NCI-H2196 (cell line): ENCODE data around the gene MAGED2.
"Not testable (repeated sequence)": the region's sequence is repeated elsewhere in the genome, so short reads cannot be mapped to it uniquely, and the experiment has no call there.

Source experiments
- DNase-seq: peaks from one replicate; lab custom pipeline; 2025; ENCODE audit not compliant: unreplicated experiment; lab: John Stamatoyannopoulos, UW

MAGED2 gene, protein sequence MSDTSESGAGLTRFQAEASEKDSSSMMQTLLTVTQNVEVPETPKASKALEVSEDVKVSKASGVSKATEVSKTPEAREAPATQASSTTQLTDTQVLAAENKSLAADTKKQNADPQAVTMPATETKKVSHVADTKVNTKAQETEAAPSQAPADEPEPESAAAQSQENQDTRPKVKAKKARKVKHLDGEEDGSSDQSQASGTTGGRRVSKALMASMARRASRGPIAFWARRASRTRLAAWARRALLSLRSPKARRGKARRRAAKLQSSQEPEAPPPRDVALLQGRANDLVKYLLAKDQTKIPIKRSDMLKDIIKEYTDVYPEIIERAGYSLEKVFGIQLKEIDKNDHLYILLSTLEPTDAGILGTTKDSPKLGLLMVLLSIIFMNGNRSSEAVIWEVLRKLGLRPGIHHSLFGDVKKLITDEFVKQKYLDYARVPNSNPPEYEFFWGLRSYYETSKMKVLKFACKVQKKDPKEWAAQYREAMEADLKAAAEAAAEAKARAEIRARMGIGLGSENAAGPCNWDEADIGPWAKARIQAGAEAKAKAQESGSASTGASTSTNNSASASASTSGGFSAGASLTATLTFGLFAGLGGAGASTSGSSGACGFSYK

DNA sequence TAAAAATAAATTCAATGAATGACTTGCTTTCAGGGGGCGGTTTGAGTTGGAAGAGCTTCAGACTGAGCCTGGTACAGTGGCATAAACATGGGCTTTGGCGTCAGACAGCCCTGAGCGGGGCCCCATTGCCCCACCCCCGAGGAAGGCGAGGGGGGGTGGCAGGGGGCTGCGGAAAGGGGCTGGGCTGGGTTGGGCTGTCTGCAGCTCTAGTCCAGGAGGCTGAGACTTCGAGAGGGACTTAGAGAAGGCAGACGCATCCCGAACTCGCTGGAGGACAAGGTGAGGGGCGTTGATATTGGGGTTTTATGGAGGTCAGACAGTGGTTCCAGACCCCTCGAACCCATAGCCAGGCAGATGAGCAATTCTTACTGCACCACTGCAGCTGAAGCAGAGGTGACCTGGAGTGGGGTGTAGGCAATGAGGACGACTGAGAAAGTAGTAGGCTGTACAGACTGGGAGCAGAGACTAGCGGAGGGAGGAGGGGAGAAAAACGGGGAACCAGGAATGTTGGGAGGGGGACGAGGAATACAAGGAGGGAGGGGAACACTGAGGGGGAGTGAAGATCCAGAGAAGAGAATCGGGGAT is at the start of gene MAGED2:
Gene MAGED2, plus strand, starts transcription at position 222 of the 585 bp plus-strand sequence. CDS start 1,587 bp downstream, outside the sequence.
- DNase-seq = no peak

DNA sequence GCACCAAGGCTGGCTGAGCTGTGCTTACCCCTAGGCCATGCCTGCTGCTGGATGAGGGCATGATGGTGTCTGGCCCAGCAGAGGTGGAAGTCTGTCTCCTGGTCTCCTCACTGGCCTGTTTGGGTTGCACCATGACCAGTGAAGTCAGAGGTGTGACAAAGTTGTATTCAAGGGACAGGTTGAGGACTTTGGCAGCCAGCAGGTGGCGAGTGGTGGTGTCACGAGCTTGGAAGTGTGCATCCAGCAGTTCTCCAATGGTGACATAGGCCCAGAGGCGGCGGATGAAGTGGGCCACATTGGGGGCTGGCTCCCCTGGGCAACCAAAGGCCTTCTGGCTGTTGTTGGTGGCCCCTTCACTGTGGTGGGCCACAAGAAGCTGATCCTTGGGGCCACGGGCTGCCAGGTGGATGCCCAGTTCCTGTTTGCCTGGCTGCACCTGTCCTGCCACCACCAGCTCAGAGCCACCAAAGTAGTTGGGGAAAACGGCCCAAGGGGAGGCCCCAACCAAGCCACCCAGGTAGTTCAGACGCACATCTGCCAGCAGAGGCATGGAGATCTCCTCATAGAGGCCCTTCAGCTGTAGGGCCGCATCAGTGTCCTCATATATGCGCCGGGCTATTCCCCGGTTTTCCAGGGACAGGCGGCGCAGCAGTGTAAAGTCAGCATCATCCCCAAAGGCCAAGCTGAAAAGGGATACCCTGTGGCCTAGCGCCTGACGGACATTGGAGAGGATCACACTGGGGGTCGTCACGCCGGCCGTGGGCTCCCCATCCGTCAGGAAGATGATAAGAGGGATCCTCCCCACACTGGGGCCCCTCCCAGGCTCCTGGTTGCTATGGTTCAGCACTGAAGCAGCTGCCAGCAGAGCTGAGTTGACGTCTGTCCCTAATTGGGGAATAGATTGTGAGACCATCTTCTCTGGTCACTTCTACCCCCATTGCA is 49.2 kb upstream of the MAGED2 start:
- no peak for DNase-seq

DNA sequence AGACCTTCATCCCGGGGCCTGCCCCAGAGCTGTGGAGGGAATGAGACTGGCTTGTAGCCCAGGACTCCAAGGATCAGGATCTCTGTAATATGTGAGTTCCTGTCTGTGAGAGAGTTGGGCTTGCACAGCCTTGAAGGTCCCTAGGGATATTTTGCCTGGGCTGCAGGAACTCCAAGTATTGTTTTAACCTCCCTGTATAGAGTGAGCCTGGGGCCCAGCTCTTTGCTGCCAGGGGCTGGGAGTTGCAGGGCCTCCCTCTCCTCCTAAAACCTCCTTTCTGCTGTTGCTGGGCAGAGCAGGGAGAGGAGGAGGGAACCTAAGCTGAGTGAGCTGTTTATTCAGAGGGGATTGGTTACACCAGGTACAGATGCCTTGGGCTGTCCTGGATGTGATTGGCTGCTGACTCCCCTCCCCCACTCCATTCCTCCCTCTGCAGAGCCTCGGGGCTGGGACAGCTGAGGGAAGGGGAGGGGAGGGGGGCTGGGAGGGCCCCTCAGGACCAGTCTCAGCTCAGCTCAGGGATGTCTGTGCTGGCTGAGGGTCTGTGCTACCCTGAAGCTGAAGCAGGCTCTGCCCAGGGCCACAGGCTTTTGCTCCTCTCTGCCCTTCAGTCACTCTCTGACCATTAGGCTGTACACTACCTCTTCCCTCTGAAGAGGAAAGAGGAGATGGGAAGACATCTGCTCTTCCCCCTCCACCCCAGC is 33.0 kb upstream of the MAGED2 start:
- DNase-seq = peak; percentile 25

DNA sequence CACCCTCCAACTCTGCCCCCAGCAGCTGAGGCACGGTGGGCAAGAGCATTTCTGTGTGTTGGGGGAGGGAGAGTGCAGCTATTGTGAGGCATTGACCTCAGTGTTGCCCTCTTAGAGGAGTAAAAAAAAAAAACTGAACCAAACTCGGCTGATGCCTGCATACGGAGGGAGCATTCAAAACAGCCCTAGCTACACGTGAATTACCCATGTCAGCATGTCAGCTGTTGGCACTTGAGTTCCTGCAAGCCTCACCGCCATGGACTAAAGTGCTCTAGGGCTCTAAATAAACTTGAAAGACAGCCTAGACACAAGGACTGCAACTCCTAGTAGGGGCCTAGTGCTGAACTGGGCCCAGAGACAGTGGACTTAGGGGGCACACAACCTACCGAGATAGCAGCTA is 31.5 kb upstream of the MAGED2 start:
- DNase-seq = no peak

DNA sequence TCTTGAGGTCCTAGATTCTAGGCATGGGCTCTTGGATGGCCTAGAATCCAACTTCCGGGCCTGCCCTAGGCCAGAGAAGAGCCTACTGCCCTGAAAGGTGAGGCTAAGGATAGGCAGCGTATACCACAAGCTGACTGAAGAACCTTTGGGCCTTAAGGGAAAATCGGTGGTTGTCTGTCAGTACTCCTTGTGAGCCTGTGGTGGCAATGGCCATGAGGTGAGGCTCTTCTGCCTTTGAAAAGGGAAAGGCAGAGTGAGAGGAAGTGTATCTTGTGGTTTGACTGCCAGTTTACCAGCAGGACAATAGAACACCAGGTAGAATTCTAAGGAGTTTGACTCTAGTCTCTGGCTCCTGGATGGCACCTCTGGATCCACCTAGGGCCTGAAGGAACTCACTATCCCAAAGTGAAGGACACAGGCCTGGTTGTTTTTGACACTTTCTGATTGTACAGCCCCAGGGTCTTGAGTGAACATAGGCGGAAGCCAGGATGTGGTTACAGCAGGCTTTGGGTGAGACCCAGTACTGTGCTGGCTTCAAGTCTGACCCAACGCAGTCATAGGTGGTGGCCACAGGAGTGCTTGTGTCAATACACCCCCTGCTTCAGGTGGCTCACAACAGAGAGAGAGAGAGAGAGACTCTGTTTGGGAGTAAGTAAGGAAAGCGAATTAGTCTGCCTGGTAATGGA is 30.4 kb upstream of the MAGED2 start:
- DNase-seq = no peak

DNA sequence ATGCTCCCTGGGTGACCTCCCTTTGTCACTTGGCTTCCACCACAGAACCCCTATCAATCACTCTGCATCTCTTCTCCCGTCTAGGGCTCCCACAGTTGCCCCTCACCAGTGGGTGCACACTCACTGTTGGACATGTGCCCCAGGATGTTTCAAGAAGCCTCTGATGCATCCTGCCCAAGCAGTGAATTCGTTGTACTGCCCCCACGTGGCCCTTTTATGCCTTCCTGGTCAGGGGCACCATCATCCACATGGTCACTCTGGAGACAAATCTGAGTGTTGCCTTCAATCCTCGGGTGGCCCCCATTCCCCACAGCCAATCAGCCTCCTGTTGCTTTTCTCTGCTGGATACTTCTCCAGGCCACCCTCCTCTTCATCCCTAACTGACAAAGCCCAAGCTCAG is 21.6 kb upstream of the MAGED2 start:
- DNase-seq = no peak

DNA sequence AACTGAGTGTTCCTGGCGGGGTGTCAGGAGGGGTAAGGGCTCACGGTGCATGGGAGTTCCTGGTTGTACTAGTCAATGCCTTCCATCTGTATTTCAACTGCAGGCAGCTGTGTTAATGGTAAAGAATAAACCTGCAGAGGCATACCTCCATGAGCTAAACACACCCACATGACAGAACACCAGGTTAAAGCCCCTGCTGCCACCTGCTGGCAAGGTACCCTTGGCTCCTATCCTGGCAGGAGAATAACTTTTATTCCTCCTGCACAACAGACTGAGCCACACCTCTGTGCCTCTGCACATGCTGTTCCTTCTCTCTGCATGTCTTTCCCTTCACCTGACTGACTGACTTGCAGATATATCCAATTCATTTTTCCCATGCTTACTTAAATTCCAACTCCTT is 20.6 kb upstream of the MAGED2 start:
- no peak for DNase-seq

DNA sequence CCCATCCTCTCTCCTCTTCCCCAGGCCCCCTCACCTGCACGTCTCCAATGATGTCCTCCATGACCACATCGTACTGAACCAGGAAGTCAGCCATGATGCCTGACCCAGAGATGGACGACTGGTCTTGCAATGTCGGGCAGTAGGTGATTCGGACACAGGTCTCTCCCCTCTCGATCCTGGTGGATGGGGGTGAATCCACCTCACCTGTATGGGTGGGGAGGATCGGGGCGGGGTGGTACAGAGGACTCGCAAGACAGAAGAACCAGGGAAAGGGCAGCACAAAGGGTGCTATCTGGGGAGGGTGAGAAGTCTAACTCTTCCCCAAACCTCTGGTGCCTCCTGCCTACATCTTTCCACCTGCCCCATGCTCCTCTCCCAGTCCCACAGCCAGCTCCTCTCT is 19.1 kb upstream of the MAGED2 start:
- DNase-seq = no peak

DNA sequence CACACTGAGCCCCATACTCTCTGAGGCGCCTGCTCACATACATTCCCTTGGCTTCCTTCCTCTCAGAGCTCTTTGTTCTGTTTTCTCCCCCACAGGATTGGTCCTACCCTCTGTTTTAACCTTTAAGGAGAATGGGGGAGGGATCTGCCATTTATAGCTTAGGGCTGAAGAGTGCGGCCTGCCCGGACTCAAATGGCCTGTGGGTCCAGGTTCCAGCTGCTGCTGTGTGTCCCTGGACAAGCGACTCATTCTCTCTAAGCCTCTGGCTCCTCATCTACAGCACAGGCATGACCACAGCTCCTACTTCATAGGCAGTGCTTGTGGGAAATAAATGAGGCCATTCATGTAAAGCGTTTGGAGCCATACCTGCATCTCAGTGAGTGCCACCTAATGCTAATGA is 18.1 kb upstream of the MAGED2 start:
- DNase-seq = not testable (repeated sequence)

DNA sequence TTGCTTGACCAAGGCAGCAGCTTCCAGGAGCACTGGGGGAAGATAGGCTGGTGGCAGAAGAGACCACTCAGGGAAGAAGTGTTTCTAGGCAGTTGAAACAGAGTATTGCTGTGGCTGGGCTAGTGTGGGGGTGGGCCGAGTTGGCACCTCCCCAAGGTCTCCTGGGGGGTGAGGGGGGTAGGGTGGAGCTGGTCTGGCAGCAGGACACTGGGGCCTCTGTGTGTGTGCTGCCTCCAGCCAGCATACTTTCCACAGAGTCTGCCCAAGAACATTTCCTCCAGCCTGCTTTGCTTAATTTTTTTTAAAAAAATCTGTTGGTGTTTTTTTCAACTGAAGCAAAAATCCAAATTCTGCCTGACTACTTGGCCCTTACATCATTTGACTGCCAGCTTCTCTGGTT is 13.5 kb upstream of the MAGED2 start:
- no peak for DNase-seq

DNA sequence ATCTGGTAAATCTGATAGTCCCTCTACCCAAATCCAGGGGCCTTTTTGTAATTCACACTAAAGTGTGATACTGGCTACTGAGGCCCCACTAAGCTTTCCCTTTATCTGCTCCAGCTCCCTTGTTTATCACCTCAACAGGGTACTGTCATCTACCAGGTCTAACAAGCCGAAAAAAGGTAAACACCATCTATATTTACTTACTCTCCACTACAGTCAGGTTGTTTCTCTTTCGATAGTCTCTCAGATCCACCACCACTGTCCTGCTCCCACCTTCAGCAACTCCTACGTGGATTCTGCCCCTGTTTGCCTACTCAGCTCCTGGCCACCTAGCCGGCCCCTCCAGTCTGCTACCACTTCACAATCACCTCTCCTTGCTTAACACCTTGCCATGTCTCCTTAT is 12.8 kb upstream of the MAGED2 start:
- DNase-seq = no peak

DNA sequence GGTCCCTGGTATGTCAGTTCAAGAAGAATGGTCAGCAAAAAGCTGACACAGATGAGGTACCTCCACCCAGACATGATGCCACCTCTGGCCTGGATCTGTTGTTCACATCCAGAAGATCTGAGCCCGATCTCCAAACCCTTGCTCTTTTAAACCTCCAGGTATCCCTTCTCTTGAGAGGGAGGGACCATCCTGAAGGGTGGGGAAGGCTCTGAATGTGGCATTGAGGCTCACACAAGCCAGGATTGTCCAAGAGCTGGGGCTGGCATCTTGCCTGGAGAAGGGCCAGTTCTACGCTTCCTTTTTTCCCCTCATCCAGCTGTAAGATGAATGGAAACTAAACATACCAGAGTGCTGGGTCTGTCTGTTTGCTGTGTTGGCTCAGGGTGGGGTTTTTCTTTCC is 9.4 kb upstream of the MAGED2 start, which contains the start of gene ITIH6:
Gene ITIH6, minus strand, starts transcription at position 119 of the 400 bp plus-strand sequence. Its CDS starts 45 bp downstream, at position 74.
- no peak for DNase-seq

DNA sequence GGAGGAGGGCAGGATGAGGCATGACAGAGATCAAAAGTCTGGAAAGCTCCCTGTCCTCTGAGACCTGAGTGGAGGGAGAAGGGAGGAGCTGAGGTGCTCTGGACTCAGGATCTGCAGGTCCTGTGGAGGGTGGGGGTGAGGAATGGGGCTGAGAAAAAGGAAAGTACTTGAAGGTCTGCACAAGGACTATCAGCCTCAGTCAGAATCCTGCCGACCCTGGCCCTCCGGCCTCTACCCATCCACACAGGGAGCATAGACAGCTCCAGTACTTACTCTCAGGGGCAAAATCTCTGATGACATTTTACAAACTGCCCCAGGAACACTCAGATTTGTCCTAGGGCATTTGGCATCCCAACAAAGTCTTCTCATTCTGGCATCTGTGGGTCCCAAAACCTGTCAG is 8.5 kb upstream of the MAGED2 start:
- no peak for DNase-seq

DNA sequence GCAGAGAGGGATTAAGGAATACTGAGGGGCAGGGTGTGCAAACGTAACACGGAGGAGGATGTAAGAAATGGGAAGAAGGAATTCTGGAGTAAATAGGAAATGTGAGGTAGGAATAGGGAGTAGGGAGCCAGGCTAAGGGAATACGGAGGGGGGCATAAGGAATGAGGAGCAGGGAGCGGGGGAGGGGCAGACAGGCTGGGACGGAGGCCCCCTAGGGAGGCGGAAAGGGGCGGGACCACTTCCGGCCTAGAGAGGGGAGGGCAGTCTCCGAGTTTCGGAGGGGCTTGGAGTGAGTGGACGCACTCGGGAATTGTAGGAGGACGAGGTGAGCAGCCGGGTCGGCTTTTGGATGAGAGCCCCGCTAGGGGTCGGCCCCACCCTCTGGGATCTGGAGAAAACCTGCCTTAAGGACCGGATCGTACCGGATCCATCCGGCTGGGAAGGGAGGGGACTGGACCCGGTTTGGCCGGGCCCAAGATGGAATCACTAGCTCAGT is 612 bp downstream of the MAGED2 start:
- peak; percentile 75 for DNase-seq

DNA sequence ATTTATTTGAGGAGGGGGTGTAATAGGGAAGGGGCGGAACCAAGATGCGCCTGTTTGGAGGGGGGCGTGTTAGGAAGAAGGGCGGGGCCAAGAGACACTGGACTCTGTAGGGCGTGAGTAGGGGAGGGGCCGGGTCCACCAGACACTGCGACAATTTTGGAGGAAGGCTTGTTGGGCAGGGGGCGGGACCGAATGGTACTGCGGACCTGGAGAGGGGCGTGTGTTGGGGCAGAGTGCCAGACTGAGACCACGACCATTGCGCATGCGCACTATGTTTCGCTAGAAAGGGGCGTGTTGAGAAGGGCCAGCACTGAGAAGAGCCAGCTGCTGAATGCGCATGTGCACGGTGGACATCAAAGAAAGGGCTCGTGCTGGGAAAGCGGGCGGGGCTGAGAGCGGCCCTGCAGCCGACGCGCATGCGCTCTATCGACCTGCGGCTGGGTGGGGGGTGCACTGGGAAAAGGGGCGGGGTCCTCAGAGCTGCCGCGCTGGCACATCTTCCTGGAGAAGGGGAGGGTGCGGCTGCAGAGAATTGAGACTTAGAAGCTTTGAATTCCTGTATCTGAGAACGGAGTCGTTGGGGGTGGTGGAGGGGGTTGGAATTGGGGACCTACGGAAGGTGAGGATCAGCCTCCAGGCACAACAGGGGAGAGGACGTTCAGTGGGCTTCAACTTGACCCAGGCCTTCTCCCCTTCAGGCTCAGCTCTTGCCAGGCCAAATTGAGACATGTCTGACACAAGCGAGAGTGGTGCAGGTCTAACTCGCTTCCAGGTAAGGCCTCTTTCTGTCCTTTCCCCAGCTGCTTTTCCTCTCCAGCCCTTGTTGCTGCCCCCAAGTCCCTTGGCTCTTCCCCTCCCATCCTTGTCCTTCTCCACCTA is 1.3 kb downstream of the MAGED2 start:
- DNase-seq = peak; percentile 92

DNA sequence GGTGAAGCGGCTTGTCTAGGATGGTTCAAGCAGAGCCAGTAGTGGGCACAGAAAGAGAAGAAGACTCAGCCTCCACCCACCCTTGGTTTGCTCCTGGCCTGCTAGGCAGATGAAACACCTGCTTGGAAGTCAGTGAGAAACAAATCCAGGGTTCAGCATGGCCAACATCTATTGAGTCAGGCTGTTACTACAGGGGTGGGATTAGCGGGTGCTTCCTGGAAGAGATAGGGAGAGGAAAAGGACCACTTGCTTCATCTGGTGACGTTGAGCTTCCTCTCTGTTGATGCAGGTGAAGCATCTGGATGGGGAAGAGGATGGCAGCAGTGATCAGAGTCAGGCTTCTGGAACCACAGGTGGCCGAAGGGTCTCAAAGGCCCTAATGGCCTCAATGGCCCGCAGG is 3.0 kb downstream of the MAGED2 start:
- no peak for DNase-seq

DNA sequence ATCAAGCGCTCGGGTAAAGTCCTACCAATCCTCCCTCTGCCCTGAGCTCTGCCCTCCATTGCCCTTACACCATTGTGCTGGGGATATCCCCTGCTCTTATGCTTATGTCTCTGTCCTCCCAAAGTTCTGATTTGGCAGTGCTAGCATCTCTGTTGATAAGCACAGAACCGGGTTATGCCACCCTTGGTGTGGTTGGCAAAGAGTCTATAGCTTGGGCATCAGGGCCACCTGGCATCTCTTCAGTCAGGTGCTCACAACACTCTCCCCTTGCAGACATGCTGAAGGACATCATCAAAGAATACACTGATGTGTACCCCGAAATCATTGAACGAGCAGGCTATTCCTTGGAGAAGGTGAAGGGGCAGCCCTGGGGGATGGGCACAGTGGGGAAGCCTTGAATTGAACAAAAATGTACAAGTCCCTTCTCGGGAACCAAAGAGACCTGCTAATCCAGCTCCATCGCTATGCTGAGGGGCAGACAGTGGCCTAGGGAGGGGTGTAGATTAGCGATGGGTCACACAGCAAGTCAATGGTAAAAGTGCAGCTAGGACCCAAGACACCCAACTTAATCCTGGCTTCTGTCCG is 3.8 kb downstream of the MAGED2 start:
- DNase-seq = no peak

DNA sequence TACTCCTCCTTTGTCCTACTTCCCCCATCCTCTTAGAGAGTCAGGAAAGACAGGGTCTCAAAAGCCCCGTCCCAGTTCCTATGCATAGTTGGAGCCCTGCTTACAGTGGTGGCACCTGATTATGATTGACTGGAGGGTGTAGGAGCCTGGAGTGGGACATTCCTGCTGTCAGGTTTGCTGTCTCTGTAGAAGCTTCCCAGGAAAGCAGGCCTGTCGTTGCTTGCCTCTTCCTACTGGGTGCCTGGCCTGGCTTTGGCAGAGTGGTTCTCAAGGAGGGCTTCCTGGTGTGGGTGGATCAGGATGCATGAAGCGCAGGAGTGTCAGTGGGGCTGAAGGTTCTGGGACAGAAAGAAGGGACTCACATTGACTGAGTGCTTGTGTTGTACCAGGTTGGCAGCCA is 4.8 kb downstream of the MAGED2 start:
- DNase-seq = no peak
